Large intestine (tissue), 3 donors: ENCODE data around the gene HSPG2. TPM values are rescaled to one million over a fixed set of nuclear protein-coding genes. Genes with fewer than 3 reads are reported as not detected.
A peak's percentile ranks its signal among the peaks of the same experiment; 100 is the strongest.

Experiments used
- DNase-seq, 2 donors: peaks; one replicate each; pipeline versions ENCODE4 v3.0.0 to v3.0.0-alpha.2; 2013
- H3K27ac ChIP-seq: one replicate; pipeline ENCODE4 v1.5.1; 2013; ENCODE audit warnings: low read length
- H3K27me3 ChIP-seq: 2 replicates; pipeline ENCODE4 v1.6.1; 2013; ENCODE audit warnings: low read length; ENCODE audit not compliant: control insufficient read depth, insufficient read depth
- H3K36me3 ChIP-seq: 2 replicates; pipeline ENCODE4 v1.6.1; 2013; ENCODE audit warnings: low read length; ENCODE audit not compliant: control insufficient read depth, insufficient read depth
- H3K4me1 ChIP-seq: one replicate; pipeline ENCODE4 v1.6.1; 2013; ENCODE audit warnings: low read length; ENCODE audit not compliant: control insufficient read depth, insufficient read depth
- H3K4me3 ChIP-seq: one replicate; pipeline ENCODE4 v1.5.1; 2013; ENCODE audit warnings: low read length
- H3K9me3 ChIP-seq: one replicate; pipeline ENCODE4 v1.6.1; 2013; ENCODE audit warnings: mild to moderate bottlenecking, low read depth, low read length, moderate library complexity; ENCODE audit not compliant: control insufficient read depth
- WGBS: methylation state at CpG from one replicate; pipeline ENCODE4 v1.1.5; 2013; ENCODE audit warnings: low lambda C conversion rate; ENCODE audit not compliant: insufficient coverage; 5-methylcytosine and 5-hydroxymethylcytosine counted together
- polyA plus RNA-seq: library from polyadenylated mRNA; unstranded; fragments of 120-200 nt; gene quantifications from one replicate; pipeline ENCODE4 v1.2.1, GENCODE V29; 2013

Gene HSPG2
- polyA plus RNA-seq, 1 donor: 70.4 TPM

DNA sequence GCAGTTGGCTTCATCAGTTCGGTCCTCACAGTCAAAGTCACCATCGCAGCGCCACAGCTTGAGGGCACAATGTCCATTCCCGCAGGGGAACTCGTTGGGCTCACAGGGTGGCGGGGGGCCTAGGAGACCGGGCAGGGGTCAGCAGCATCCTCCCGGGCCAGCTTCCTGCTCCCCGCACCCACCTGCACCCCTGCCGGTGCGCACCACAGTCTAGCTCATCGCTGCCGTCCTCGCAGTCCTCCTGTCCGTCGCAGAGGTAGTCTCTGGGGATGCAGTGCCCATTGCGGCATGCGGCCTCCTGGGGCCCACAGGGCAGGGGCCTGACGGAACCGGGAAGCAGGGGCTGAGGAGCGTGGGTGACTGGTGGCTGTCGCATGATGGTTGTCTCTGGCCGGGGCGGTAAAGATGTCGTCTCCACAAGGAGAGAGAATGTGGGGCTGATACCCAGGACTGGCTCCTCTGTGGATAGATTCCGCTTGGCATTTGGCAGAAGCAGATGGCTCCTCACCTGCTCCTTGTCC, 49.8 kb downstream of the HSPG2 start:
- no CpG with 5 or more reads among the region's 26 CpGs for WGBS
- Histone ChIP-seq H3K36me3 (peaks cover 84% of the 10 kb centered on the region), H3K27ac (no peak overlapping the region), H3K4me1 (peaks cover 12% of the 10 kb centered on the region), H3K27me3 (no peaks in the 10 kb centered on the region), H3K9me3 (no peaks in the 10 kb centered on the region), H3K4me3 (no peak overlapping the region)
- no peak for DNase-seq

- H3K27me3 ChIP-seq: no peaks in the 10 kb centered on the region
- no peak overlapping the region for H3K4me3 ChIP-seq
- H3K4me1 ChIP-seq: peaks cover 12% of the 10 kb centered on the region
- no peaks in the 10 kb centered on the region for H3K9me3 ChIP-seq
- no peak overlapping the region for H3K27ac ChIP-seq
- peak in 1 of 2 donors; percentile 77 for DNase-seq
- no CpG with 5 or more reads among the region's 15 CpGs for WGBS
- peaks cover 84% of the 10 kb centered on the region for H3K36me3 ChIP-seq
Observed at GRCh38 chr1:21886486-21887215, 50.5 kb downstream of the HSPG2 start.

DNA sequence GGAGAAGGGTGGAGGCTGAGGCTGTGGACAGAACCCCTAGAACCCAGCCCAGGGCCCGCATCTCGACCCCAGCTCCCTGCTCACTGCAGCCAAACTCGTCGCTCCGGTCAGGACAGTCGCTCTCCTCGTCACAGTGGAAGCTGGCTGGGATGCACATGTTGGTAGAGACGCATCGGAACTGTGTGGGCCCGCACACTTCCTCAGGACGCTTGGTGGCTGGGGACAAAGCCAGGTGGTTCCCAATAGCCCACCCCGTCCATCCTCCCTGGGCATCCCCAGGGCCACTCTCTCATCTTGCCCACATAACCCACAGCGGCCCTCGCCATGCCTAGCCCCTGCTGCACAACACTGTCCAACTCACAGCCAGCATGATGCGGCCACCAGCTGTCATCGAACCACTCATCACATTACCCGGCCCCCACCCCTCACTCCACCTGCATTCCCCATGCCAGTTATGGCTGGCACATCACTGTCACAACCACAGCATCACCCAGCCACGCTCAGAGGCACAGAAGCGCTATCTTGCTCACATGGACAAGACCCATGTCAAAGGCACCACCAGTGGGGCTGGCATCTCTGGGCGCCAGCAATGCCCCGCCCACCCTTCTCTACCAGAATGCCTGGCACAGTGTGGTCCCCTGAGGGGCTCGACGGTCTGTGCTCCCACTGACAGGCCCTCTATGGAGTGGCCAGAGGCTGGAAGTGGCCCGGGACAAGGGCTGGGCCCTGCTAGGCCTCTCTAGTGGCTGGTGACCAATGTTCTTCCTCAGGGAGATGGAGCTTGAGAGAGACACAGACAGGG, 51.7 kb downstream of the HSPG2 start:
- H3K36me3 ChIP-seq: peaks cover 86% of the 10 kb centered on the region
- H3K9me3 ChIP-seq: no peaks in the 10 kb centered on the region
- DNase-seq: no peak
- no CpG with 5 or more reads among the region's 24 CpGs for whole genome bisulfite sequencing
- H3K27ac ChIP-seq: no peak overlapping the region
- no peaks in the 10 kb centered on the region for H3K27me3 ChIP-seq
- H3K4me1 ChIP-seq: peaks cover 12% of the 10 kb centered on the region
- H3K4me3 ChIP-seq: no peak overlapping the region

DNA sequence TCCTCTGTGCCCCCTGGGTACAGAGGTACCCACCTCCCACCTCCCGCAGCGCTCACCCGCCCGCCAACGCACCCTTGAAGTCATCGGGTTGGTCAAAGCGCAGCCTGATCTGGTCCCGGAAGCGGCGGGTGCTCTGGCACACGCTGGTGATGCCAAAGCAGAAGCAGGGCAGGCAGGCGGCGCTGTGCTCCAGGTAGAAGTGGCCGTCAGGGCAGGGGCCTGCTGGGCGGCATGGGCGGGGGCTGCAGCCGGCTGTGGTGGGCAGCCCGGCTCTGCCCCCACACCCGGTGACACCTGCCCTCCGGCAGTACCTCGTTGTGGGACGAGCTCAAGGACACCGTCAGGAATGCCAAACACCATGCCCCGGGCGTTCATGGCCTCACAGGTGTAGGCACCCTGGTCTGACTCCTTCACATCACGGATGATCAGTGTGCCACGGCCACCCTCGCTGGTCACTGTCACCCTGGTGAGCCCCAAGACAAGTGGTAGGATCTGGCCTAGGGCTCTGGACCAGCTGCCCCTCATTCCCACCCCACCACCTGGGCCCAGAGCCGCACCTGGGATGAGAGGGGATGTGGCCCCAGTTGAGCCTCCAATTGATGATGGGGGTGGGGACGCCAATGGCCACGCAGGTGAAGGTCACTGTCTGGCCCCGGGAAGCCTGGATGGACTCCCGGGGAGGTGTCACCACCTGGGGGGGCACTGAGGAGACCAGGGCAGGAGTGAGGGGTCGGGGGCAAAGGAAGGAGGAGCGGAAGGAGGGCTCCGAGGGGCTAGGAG, 52.5 kb downstream of the HSPG2 start:
- Histone ChIP-seq H3K36me3 (peaks cover 86% of the 10 kb centered on the region), H3K4me3 (no peak overlapping the region), H3K27ac (no peak overlapping the region), H3K9me3 (no peaks in the 10 kb centered on the region), H3K4me1 (peaks cover 12% of the 10 kb centered on the region), H3K27me3 (no peaks in the 10 kb centered on the region)
- WGBS: no CpG with 5 or more reads among the region's 36 CpGs
- DNase-seq: no peak

DNA sequence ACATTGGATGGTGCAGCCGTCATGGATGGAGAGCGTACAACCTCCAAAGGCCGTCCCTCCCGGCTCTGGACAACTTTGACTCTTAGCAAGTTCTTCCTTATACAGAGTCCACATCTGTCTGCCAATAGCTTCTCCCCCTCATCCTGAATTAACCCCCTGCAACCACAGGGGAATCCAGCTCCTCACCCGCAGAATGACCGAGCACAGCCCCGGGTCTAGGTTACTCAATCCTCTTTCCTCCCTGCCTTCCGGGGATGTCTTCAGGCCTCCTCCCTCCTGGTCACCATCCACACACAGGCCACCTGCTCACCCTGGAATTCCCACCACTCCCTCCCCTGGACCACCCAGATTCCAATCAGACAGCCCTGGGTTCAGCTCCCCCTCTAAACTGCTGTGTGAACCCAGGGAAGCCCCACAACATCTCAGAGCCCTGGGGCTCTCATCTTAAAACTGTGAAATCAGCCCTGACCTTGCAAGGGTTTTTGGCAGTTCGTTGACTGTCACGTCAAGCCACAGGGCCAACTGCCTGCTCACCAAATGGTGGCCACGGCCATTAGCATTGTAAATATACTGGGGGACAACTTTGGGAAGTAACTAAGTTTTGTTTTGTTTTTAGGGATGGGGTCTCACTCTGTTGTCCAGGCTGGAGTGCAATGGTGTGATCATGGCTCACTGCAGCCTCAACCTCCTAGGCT, 54.2 kb downstream of the HSPG2 start:
- H3K4me1 ChIP-seq: peaks cover 12% of the 10 kb centered on the region
- WGBS: 100% methylated on average over 1 of the region's 11 CpGs
- no peak for DNase-seq
- no peaks in the 10 kb centered on the region for H3K9me3 ChIP-seq
- H3K27me3 ChIP-seq: no peaks in the 10 kb centered on the region
- no peak overlapping the region for H3K27ac ChIP-seq
- H3K4me3 ChIP-seq: no peak overlapping the region
- peaks cover 88% of the 10 kb centered on the region for H3K36me3 ChIP-seq

DNA sequence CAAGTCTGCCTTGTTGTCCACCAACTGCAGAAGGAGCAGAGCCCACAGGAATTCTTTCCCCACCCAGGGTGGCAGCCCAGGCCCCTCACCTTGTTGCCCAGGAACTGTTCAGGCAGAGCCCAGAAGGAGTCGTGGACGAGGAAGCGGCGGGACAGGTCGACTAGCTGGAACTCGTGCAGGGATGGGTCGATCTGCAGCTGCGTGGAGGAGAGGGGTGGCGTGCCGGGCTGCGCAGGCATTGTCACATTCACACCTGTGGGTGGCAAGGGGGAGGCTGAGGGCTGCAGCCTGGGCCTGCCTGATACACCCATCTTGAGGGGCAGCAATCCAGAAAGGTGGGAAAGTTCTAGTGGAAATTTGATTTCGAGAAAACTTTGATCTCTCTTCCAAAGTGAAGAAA, 55.9 kb downstream of the HSPG2 start:
- Histone ChIP-seq H3K27me3 (no peaks in the 10 kb centered on the region), H3K9me3 (no peaks in the 10 kb centered on the region), H3K4me3 (no peak overlapping the region), H3K27ac (no peak overlapping the region), H3K36me3 (peaks cover 86% of the 10 kb centered on the region), H3K4me1 (no peaks in the 10 kb centered on the region)
- 100% methylated on average over 1 of the region's 12 CpGs for WGBS
- no peak for DNase-seq

- Histone ChIP-seq H3K4me3 (no peak overlapping the region), H3K4me1 (no peaks in the 10 kb centered on the region), H3K9me3 (no peaks in the 10 kb centered on the region), H3K27ac (no peak overlapping the region), H3K36me3 (peaks cover 86% of the 10 kb centered on the region), H3K27me3 (no peaks in the 10 kb centered on the region)
- WGBS: no CpG with 5 or more reads among the region's 16 CpGs
- no peak for DNase-seq
Observed at GRCh38 chr1:21880619-21880970, 56.5 kb downstream of the HSPG2 start.

- WGBS: no CpG with 5 or more reads among the region's 19 CpGs
- no peaks in the 10 kb centered on the region for H3K4me1 ChIP-seq
- no peak overlapping the region for H3K4me3 ChIP-seq
- H3K9me3 ChIP-seq: no peaks in the 10 kb centered on the region
- DNase-seq: no peak
- no peak overlapping the region for H3K27ac ChIP-seq
- no peaks in the 10 kb centered on the region for H3K27me3 ChIP-seq
- peaks cover 85% of the 10 kb centered on the region for H3K36me3 ChIP-seq
Observed at GRCh38 chr1:21879928-21880618, 57.0 kb downstream of the HSPG2 start.

DNA sequence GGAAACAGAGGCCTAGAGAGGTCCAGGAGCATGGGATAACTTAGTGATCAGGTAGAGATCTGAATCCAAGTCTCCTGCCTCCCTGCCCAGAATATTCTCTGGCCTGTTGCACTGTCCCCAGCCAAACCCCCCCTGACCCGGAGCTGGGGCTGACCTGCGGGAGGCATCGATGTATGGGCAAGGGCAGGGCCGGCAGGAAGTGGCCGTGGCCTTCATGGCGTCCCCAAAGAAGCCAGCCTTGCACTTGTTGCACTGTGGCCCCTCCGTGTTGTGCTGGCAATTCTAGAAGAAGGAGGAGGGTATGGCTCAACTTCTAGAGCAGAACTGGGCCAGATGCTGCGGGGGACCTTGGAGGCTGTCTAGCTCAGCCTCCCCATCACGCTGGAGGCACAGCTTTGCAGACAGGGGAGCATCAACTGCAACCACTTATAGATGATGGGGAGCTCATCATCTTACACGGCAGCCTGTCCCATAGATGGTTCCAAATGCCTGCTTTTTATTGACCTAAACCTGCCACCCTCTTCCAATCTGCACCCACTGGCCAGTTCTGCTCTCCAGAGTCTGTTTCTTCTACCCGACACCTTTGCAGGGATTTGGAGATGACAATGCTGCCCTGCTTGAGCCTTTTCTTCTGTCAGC, 58.2 kb downstream of the HSPG2 start:
- Histone ChIP-seq H3K27me3 (no peaks in the 10 kb centered on the region), H3K9me3 (no peaks in the 10 kb centered on the region), H3K4me3 (no peak overlapping the region), H3K27ac (no peak overlapping the region), H3K4me1 (no peaks in the 10 kb centered on the region), H3K36me3 (peaks cover 85% of the 10 kb centered on the region)
- no peak for DNase-seq
- 100% methylated on average over 1 of the region's 11 CpGs for WGBS
